A673 (cell line): ENCODE results near the gene VPS50. TPM values are rescaled to one million over a fixed set of nuclear protein-coding genes. Genes with fewer than 3 reads are reported as not detected.

ENCODE experiments used
- BruUV-seq: library from RNA; stranded (reverse); fragments of 400-500 nt; replicated peaks from 2 replicates; lab custom pipeline; 2021; lab: Mats Ljungman, UMichigan
- CTCF ChIA-PET: fragments of 300-600 bp; sonication (Branson Sonifier 250); formaldehyde crosslinking; loops from one replicate; lab custom pipeline; 2022; ENCODE audit warnings: antibody characterized with exemption; lab: Charles Lee
- POLR2A ChIA-PET: fragments of 300-600 bp; sonication (Branson Sonifier 250); formaldehyde crosslinking; loops from one replicate; lab custom pipeline; 2022; ENCODE audit warnings: antibody characterized with exemption; ENCODE audit not compliant: low non-redundant PET; lab: Charles Lee
- DNase-seq: peaks from one replicate; pipeline ENCODE4 v3.0.0-alpha.2; 2015; ENCODE audit warnings: low spot score
- H3K27ac ChIP-seq: fragments of 200-600 bp; sonication (generic); 2 replicates; pipeline ENCODE4 v1.5.1; 2016; ENCODE audit warnings: mixed run types, low read depth, mild to moderate bottlenecking, mixed read lengths, antibody characterized with exemption, low read length; ENCODE audit not compliant: poor library complexity, severe bottlenecking
- H3K27me3 ChIP-seq: fragments of 200-600 bp; sonication (generic); replicated peaks from 2 replicates; pipeline ENCODE4 v1.6.1; 2017; ENCODE audit warnings: mixed run types, low read depth, mild to moderate bottlenecking, mixed read lengths, antibody characterized with exemption, low read length; ENCODE audit not compliant: insufficient read depth, poor library complexity
- H3K36me3 ChIP-seq: fragments of 200-600 bp; sonication (generic); 2 replicates; pipeline ENCODE4 v1.6.1; 2016; ENCODE audit warnings: mixed run types, mild to moderate bottlenecking, mixed read lengths, antibody characterized with exemption, low read length; ENCODE audit not compliant: insufficient read depth, poor library complexity, severe bottlenecking
- H3K4me1 ChIP-seq: fragments of 200-600 bp; sonication (generic); 2 replicates; pipeline ENCODE4 v1.6.1; 2017; ENCODE audit warnings: mixed run types, mild to moderate bottlenecking, mixed read lengths, antibody characterized with exemption, low read length; ENCODE audit not compliant: insufficient read depth, poor library complexity, severe bottlenecking
- H3K4me3 ChIP-seq: fragments of 200-600 bp; sonication (generic); 2 replicates; pipeline ENCODE4 v1.5.1; 2016; ENCODE audit warnings: low read depth, mixed run types, mild to moderate bottlenecking, mixed read lengths, low read length; ENCODE audit not compliant: poor library complexity, severe bottlenecking
- H3K9me3 ChIP-seq: fragments of 200-600 bp; sonication (generic); 2 replicates; pipeline ENCODE4 v1.6.1; 2016; ENCODE audit warnings: mixed run types, low read depth, mild to moderate bottlenecking, mixed read lengths, antibody characterized with exemption, low read length; ENCODE audit not compliant: poor library complexity, severe bottlenecking
- EZH2 ChIP-seq: fragments of 200-600 bp; sonication (generic); IDR thresholded peaks from 2 replicates; pipeline ENCODE4 v1.6.1; 2017; ENCODE audit warnings: borderline replicate concordance, low read depth, mild to moderate bottlenecking, mixed read lengths, antibody characterized with exemption, low read length; ENCODE audit not compliant: poor library complexity, severe bottlenecking
- intact Hi-C: fragments of 100-400 bp; cut with micrococcal nuclease; formaldehyde crosslinking; loops from one replicate; pipeline ENCODE4 v1.10.0; 2022; ENCODE audit not compliant: unreplicated experiment
- total RNA-seq: library from RNA; stranded (reverse); gene quantifications from 2 replicates; pipeline ENCODE4 v1.2.3, GENCODE V29; 2021
- TF ChIP-seq, protein P1 (sequence below): fragments of 300-800, 200-600 bp; sonication (generic); conservative IDR thresholded peaks from 2 replicates; pipeline ENCODE4 v1.5.1; 2017; ENCODE audit warnings: low read depth, mild to moderate bottlenecking, antibody characterized with exemption, low read length, moderate library complexity, mixed read lengths

The VPS50 gene
- total RNA-seq, 1 experiment from 2014 or later: 19.0 TPM

DNA sequence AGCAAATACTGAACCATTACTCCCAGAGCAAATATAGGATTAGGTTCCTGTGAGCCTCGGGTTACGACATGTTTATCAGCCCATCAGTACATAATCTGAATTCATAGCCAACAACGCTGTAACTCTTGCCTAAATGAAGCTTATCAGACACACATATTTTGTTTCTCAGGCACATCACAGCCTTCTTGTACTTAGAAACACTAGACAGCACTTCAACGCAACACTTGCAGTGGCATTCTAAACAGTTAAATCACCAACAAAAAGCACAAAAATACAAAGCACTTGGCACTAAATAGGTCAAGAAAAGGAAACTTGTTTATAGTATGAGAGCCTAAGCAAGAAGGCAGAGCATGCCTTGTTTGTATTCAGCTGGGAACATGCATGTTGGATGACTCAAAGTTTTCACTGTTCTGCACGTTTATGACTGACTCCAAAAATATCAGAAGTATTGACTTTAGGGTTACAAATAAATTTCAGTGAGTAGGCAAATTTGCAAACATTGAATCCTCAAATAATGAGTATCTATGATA is 75.0 kb downstream of the VPS50 start:
- no TSS peak for BruUV-seq
- ChIA-PET CTCF (no interaction called here), POLR2A (interaction anchor here (0.6 kb wide), 1 partner anchor 305 kb away, joined by 3 read pairs; no protein-coding TSS in a partner anchor)

DNA sequence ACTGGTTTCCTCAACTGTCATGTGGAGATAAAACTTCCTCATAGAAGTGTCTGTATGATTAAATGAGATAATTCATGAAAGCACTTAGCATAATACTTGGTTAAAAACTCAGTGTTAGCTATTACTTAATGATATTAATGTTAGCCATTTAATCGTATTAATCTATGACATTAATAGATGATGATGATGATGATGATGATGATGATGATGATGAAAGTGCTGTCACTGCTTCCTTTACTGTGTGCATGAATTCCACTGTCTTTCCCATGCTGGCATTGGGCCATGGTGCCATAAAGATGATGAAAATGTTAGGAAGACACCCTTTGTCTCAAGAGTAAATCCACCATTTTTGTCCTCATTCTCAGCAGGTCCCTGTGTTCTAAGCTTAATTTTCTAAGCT is 75.8 kb downstream of the VPS50 start:
- Histone ChIP-seq H3K9me3 (no peaks in the 10 kb centered on the region), H3K4me1 (no peaks in the 10 kb centered on the region), H3K27me3 (no peaks in the 10 kb centered on the region), H3K4me3 (no peak overlapping the region), H3K36me3 (no peaks in the 10 kb centered on the region), H3K27ac (no peak overlapping the region)
- CTCF ChIA-PET: no interaction called here
- no TSS peak for BruUV-seq
- intact Hi-C loops: no loop called here
- TF ChIP-seq EZH2: no peak
- TF ChIP-seq, protein P1, sequence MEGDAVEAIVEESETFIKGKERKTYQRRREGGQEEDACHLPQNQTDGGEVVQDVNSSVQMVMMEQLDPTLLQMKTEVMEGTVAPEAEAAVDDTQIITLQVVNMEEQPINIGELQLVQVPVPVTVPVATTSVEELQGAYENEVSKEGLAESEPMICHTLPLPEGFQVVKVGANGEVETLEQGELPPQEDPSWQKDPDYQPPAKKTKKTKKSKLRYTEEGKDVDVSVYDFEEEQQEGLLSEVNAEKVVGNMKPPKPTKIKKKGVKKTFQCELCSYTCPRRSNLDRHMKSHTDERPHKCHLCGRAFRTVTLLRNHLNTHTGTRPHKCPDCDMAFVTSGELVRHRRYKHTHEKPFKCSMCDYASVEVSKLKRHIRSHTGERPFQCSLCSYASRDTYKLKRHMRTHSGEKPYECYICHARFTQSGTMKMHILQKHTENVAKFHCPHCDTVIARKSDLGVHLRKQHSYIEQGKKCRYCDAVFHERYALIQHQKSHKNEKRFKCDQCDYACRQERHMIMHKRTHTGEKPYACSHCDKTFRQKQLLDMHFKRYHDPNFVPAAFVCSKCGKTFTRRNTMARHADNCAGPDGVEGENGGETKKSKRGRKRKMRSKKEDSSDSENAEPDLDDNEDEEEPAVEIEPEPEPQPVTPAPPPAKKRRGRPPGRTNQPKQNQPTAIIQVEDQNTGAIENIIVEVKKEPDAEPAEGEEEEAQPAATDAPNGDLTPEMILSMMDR: no peak
- POLR2A ChIA-PET: interaction anchor here (0.6 kb wide), 1 partner anchor 304 kb away, joined by 3 read pairs; no protein-coding TSS in a partner anchor
- DNase-seq: no peak

More for the DNA sequence above, 75.0 kb downstream of the VPS50 start:
- Histone ChIP-seq H3K4me1 (no peaks in the 10 kb centered on the region), H3K27ac (no peak overlapping the region), H3K4me3 (no peak overlapping the region), H3K36me3 (no peaks in the 10 kb centered on the region), H3K9me3 (no peaks in the 10 kb centered on the region), H3K27me3 (no peaks in the 10 kb centered on the region)
- intact Hi-C loops: no loop called here
- DNase-seq: no peak
- TF ChIP-seq, protein P1: no peak
- TF ChIP-seq EZH2: no peak

DNA sequence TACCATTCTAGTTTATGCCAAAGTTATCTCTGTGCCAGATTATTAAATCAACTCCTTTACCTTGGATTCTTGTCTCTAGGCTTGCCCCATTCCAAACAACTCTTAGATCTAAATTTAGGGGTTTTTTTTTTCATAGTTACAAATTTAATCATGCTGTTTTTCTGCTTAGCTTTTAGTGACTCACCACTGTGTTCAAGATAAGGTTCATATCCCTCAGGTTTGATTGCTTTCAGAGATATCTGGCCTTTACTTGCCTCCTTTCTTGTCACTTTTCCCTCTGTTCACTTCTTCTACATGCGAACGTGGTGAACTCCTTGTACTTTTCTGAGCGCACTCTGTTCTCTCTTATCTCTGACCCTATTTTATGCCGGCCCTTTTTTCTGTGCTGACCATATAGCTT is 78.2 kb downstream of the VPS50 start:
- no peak overlapping the region for H3K4me3 ChIP-seq
- DNase-seq: no peak
- ChIA-PET CTCF (no interaction called here), POLR2A (no interaction called here)
- TF ChIP-seq EZH2: no peak
- TF ChIP-seq, protein P1: no peak
- H3K27me3 ChIP-seq: no peaks in the 10 kb centered on the region
- H3K36me3 ChIP-seq: no peaks in the 10 kb centered on the region
- H3K9me3 ChIP-seq: no peaks in the 10 kb centered on the region
- H3K4me1 ChIP-seq: no peaks in the 10 kb centered on the region
- no TSS peak for BruUV-seq
- no peak overlapping the region for H3K27ac ChIP-seq
- intact Hi-C loops: no loop called here
